Mucosa of stomach (tissue), 1 donor: Measurements from ENCODE around the gene CD22.

Source experiments
- H3K27me3 ChIP-seq: one replicate; pipeline ENCODE4 v1.7.0; 2013; ENCODE audit warnings: mild to moderate bottlenecking, low read length; ENCODE audit not compliant: control insufficient read depth, insufficient read depth
- H3K36me3 ChIP-seq: one replicate; pipeline ENCODE4 v1.7.0; 2013; ENCODE audit warnings: low read length; ENCODE audit not compliant: control insufficient read depth, insufficient read depth
- H3K4me1 ChIP-seq: one replicate; pipeline ENCODE4 v1.7.0; 2013; ENCODE audit warnings: mild to moderate bottlenecking, low read length; ENCODE audit not compliant: control insufficient read depth, insufficient read depth
- H3K4me3 ChIP-seq: one replicate; pipeline ENCODE4 v1.7.0; 2013; ENCODE audit warnings: low read length
- H3K9ac ChIP-seq: one replicate; pipeline ENCODE4 v1.7.0; 2013; ENCODE audit warnings: mild to moderate bottlenecking, low read length, moderate library complexity
- H3K9me3 ChIP-seq: one replicate; pipeline ENCODE4 v1.7.0; 2013; ENCODE audit warnings: mild to moderate bottlenecking, low read length, moderate library complexity; ENCODE audit not compliant: control insufficient read depth
- donor health status: Pancreatic carcinoma.

CD22 gene

DNA sequence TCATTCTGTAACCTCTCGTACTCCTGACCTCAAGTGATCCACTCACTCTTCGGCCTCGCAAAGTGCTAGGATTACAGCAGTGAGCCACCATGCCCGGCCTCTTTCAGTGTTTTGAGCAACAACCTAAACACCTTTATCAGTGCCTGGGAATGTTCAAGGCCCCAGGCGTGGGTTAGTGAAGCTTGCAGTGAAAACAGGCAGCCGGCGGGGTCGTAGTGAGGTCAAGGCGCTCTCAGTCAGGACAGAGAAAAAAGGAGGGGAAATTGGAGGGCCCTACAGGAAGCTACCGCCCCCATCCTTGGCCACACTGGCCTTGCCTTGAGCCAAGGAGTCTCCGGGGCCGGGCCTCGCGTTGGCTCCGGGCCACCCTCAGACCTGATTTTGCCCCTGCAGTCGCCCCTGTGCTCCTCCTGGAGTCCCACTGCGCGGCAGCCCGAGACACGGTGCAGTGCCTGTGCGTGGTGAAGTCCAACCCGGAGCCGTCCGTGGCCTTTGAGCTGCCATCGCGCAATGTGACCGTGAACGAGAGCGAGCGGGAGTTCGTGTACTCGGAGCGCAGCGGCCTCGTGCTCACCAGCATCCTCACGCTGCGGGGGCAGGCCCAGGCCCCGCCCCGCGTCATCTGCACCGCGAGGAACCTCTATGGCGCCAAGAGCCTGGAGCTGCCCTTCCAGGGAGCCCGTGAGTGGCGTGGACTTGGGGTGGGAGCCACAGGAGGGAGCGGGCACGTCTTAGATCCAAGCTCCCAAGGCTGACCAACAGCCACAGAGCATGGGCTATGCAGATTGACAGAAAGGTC lies 19.3 kb upstream of the CD22 start:
- Histone ChIP-seq H3K9ac (no peak overlapping the region), H3K4me1 (no peaks in the 10 kb centered on the region), H3K36me3 (no peaks in the 10 kb centered on the region), H3K9me3 (no peaks in the 10 kb centered on the region), H3K27me3 (peaks cover 4% of the 10 kb centered on the region), H3K4me3 (no peak overlapping the region)

DNA sequence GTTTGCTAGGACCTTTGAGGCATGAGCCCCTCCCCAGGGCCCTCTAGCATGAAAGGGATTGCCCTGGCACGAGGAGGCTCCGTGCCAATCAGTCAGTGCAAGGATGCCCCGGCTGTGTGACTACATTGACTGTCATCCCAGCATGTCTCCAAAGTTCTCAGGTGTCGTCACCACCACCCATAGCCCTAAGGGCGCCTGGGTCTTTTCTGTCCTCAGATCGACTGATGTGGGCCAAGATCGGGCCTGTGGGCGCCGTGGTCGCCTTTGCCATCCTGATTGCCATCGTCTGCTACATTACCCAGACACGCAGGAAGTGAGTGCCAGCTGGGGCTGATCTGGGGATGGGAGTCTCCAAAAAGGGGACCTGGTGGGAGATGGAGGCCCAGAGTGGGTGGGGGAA lies 18.7 kb upstream of the CD22 start:
- Histone ChIP-seq H3K36me3 (no peaks in the 10 kb centered on the region), H3K4me1 (no peaks in the 10 kb centered on the region), H3K9ac (no peak overlapping the region), H3K27me3 (peaks cover 4% of the 10 kb centered on the region), H3K9me3 (no peaks in the 10 kb centered on the region), H3K4me3 (no peak overlapping the region)

DNA sequence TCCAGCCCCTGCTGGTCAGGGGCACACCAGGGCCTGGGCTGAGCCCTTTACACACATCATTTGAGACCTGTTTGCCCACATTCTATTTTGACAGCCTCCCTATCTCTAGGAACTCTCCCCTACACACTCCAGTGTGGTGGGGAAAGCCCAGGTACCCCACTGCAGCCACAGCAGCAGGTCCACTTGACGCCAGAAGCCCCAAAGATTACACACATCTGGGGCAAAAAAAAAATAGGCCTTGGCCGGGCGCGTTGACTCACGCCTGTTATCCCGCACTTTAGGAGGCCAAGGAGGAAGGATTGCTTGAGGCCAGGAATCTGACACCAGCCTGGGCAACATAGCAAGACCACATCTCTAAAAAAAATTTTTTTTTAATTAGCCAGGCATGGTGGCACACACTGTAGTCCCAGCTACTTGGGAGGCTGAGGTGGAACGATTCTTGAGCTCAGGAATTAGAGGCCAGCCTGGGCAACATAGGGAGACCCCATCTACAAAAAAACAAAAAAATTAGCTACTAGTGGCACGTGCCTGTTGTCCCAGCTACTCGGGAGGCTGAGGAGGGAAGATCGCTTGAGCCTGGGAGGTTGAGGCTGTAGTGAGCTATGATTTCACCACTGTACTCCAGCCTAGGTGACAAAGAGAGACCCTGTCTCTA lies 18.0 kb upstream of the CD22 start:
- Histone ChIP-seq H3K9ac (no peak overlapping the region), H3K4me3 (no peak overlapping the region), H3K27me3 (peaks cover 4% of the 10 kb centered on the region), H3K4me1 (no peaks in the 10 kb centered on the region), H3K9me3 (no peaks in the 10 kb centered on the region), H3K36me3 (no peaks in the 10 kb centered on the region)

DNA sequence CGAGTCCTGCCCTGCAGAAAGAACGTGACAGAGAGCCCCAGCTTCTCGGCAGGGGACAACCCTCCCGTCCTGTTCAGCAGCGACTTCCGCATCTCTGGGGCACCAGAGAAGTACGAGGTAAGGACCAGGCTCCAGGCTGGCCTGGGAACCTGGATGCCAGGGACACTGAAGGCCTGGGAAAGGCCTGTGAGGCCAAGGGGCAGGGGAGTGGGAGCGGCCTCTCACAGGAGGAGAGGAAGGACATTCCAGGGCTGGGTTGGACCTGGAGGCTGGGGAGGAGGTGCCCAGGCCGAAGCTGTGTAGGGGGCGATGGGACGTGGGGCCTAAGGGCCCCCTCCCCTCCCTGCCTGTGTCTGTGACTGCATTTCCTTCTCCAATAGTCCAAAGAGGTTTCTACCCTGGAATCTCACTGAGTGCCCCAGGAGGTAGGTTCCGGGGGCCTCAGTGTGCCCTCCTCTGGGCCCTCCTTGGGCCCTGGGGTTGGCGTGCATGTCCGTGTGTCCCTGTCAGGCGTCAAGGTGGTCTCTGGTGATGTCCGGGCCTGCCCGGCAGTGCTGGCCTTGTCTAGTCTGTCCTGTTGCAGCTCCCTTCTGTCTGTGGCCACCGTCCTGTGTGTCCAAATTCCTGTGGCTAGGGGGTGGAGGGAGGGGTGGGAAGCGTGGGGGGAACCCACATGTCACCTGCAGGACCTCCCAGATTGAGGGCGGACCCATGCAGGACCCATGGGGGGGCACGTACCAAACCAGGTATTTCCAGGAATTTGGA lies 16.9 kb upstream of the CD22 start:
- Histone ChIP-seq H3K4me1 (no peaks in the 10 kb centered on the region), H3K9ac (no peak overlapping the region), H3K27me3 (peaks cover 4% of the 10 kb centered on the region), H3K36me3 (no peaks in the 10 kb centered on the region), H3K9me3 (no peaks in the 10 kb centered on the region), H3K4me3 (no peak overlapping the region)

DNA sequence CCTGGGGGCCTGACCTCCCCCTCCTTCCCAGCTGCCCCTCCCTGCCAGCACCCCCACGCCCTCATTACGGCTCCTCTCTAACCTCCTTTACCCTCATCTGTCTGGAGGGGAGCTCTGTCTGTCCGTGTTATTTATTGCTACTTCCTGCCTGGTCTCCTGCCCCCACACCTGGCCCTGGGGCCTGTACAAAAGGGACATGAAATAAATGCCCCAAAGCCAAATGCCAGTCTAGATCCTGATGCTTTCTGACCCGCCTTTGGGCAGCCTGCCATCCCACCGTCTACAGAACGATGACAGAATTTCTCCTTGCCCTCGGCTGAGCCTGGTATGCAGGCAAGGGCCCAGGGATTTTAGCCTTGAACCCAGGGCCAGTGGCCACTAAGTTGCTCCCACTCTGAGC lies 15.4 kb upstream of the CD22 start:
- Histone ChIP-seq H3K27me3 (peaks cover 4% of the 10 kb centered on the region), H3K4me1 (peaks cover under 1% of the 10 kb centered on the region), H3K4me3 (no peak overlapping the region), H3K9me3 (no peaks in the 10 kb centered on the region), H3K36me3 (no peaks in the 10 kb centered on the region), H3K9ac (no peak overlapping the region)

DNA sequence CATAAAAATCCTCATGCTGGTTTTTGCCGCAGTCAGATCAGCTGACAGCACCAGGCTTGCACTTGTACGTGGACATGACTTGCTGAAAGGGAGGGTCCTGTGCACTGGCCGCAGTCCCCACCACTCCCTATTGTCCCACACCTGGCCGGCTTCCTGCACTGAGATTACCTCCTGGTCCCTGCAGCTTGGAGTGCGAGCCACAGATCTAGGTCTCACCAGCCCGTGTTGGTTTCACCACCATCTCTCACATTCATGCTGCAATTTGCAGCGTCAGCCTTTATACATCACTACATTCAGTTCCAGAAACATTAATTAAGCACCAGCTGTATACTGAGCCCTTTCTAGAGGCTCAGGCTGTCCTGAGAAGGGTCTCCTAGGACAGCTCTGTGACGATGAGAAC lies 15.0 kb upstream of the CD22 start:
- Histone ChIP-seq H3K27me3 (peaks cover 4% of the 10 kb centered on the region), H3K4me1 (peaks cover 5% of the 10 kb centered on the region), H3K9ac (no peak overlapping the region), H3K36me3 (no peaks in the 10 kb centered on the region), H3K4me3 (no peak overlapping the region), H3K9me3 (no peaks in the 10 kb centered on the region)

DNA sequence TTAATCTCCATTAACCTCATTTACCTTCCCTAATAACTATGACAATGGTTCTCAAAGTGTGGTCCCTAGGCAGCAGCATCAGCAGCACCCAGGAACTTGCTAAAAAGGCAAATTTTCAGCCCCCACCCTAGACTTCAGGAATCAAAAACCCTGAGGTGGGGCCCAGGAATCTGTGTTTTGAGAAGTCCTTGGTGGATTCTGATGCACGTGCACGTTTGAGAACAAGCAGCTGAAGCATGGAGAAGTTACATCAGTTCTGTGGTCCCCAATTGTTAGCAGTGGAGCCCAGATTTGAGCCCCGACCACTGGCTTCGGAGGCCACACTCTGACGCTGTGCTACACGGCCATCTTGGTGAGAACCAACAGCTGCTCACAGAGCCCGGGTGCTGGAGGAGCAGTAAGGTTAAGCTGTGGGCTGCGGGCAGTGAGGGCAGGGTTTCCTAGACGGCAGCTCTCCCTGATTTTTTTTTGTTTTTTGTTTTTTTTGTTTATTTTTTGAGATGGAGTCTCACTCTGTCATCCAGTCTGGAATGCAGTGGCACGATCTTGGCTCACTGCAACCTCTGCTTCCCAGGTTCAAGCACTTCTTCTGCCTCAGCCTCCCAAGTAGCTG lies 14.0 kb upstream of the CD22 start:
- H3K36me3 ChIP-seq, result no peaks in the 10 kb centered on the region
- H3K9me3 ChIP-seq, result no peaks in the 10 kb centered on the region
- no peak overlapping the region for H3K9ac ChIP-seq
- H3K27me3 ChIP-seq, result peaks cover 4% of the 10 kb centered on the region
- peaks cover 7% of the 10 kb centered on the region for H3K4me1 ChIP-seq
- H3K4me3 ChIP-seq, result no peak overlapping the region

DNA sequence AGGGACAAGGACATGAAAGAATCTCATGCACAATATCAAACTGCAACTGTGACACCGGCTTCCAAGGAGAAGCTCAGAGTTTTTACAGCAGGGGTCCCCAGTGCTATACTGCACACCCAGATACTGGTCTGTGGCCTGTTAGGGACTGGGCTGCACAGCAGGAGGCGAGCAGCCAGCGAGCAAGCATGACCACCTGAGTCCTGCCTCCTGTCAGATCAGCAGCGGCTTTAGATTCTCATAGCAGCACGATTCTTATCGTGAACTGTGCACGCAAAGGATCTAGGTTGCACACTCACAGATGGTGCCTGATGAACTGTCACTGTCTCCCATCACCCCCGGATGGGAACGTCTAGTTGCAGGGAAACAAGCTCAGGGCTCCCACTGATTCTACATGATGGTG lies 13.1 kb upstream of the CD22 start:
- H3K4me3 ChIP-seq, result no peak overlapping the region
- no peaks in the 10 kb centered on the region for H3K36me3 ChIP-seq
- H3K9me3 ChIP-seq, result no peaks in the 10 kb centered on the region
- no peak overlapping the region for H3K9ac ChIP-seq
- peaks cover 7% of the 10 kb centered on the region for H3K4me1 ChIP-seq
- peaks cover 4% of the 10 kb centered on the region for H3K27me3 ChIP-seq

DNA sequence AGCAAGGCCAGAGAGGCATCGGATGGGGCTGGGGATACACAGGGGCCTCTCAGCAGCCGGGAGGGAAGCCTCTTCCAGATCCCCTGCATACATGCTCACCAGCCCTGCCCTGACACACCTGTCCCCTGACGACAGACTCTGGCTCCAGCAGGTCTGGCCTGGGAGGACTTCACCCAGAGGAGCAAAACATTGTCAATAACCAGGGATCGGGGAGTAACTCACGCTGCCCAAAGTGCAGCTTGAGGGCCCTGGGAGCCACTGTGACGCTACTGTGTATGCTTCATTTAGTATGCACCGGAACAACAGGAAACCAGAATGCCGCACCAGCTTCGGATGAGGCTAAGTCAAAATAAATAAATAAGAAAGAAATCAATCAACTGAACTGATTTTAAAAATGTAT lies 12.4 kb upstream of the CD22 start:
- peaks cover 4% of the 10 kb centered on the region for H3K27me3 ChIP-seq
- no peak overlapping the region for H3K4me3 ChIP-seq
- no peaks in the 10 kb centered on the region for H3K36me3 ChIP-seq
- peaks cover 7% of the 10 kb centered on the region for H3K4me1 ChIP-seq
- H3K9ac ChIP-seq, result no peak overlapping the region
- H3K9me3 ChIP-seq, result no peaks in the 10 kb centered on the region

DNA sequence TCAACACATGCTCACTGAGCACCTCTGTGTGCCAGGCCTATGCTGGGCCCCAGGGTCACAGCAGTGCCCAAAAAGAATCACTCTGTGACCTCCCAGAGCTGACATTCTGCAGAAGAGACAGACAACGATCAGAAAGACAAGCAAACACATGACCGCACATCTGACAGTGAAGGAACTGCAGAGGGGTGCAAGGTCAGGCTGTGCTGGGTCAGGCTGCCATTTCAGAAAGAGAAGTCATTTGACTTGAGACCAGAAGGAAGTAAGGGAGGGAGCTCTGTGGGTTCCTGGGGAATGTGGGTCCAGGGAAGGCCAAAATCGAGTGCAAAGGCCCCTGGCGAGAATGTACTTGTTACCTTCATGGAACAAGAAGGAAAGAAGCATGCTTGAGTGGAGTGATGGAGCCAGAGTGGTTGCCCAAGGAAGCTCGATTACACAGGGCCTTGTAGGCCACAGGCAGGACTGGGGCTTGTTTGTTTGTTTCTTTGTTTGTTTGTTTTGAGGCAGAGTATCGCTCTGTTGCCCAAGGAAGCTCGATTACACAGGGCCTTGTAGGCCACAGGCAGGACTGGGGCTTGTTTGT lies 11.4 kb upstream of the CD22 start:
- H3K36me3 ChIP-seq, result no peaks in the 10 kb centered on the region
- H3K4me1 ChIP-seq, result peaks cover 7% of the 10 kb centered on the region
- peaks cover 4% of the 10 kb centered on the region for H3K27me3 ChIP-seq
- H3K4me3 ChIP-seq, result no peak overlapping the region
- no peak overlapping the region for H3K9ac ChIP-seq
- no peaks in the 10 kb centered on the region for H3K9me3 ChIP-seq

DNA sequence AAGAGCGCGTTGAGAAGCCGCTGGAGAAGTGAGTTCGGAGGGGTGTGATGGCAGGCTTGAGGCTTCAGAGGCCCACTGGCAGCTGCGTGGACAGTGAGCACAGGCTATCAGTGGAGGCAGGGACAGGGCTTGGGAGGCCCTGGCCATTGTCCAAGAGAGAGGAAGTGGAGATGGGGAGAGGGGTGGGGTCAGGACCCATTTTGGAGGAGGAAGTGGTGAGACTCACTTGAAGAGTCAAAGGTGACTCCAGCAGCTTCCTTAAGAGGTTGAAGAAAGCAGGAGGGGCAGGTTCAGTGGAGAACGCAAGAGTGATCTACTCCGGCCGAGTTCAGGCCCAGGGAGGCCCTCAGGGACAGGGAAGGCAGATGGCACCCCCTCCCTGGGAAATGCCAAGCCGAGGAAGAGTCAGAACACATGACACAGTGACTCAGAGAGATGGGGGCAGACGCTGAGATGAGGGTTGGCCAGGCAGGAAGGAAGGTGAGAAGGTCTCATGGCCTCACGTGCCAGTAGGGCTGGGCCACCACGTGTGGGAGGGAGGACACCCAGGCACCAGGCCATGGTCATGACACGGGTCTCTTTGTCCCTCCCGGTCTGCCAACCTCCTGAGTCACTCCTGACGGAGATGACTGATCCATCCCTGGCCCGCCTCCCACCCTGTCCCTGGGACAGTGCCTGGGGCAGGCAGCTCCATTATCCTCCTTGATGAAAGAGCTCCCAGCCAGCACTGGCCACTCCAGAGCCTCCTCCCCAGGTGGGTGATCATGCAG lies 10.1 kb upstream of the CD22 start:
- H3K4me1 ChIP-seq, result peaks cover 7% of the 10 kb centered on the region
- no peak overlapping the region for H3K4me3 ChIP-seq
- H3K9ac ChIP-seq, result no peak overlapping the region
- H3K9me3 ChIP-seq, result no peaks in the 10 kb centered on the region
- H3K27me3 ChIP-seq, result no peaks in the 10 kb centered on the region
- H3K36me3 ChIP-seq, result no peaks in the 10 kb centered on the region
